ENCODE data around the gene PSTPIP2. TPM values are rescaled to one million over a fixed set of nuclear protein-coding genes. Genes with fewer than 3 reads are reported as not detected.

The PSTPIP2 gene
- total RNA-seq, 2 donors from 2014 or later: 29.5 to 65.6 TPM

DNA sequence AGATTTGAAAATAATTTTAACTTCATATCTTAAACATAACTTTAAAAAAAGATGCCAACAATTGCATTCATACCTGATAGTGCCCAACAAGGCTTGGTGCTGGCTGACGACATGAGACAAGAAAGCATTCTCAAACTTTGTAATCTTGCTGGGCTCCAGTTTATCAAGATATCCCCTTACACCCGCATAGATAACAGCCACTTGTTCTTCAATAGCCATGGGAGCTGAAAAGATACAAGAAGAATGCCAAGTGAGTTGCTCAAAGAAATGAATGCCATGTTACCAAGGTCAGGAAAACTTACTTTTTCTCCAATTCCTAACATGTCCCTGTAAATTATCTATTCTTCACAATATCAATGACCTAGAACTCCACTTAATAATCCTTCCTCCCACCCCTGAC, 12.4 kb upstream of the PSTPIP2 start:
- Mint-ChIP-seq H3K4me1 (ENCODE audit: low read depth in 2 of 2) (peaks cover 5 to 6% of the 10 kb centered on the region in 2 donors), H3K9me3 (no peaks in the 10 kb centered on the region), H3K27me3 (no peaks in the 10 kb centered on the region), H3K36me3 (peaks cover 20% of the 10 kb centered on the region), H3K27ac (peak overlapping the region in 1 of 2 donors; percentile 5), H3K4me3 (no peak overlapping the region)
- ATAC-seq: no peak
- DNase-seq (ENCODE audit: low spot score): no peak

- Mint-ChIP-seq H3K36me3 (peaks cover 5% of the 10 kb centered on the region), H3K9me3 (no peaks in the 10 kb centered on the region), H3K27me3 (no peaks in the 10 kb centered on the region), H3K4me1 (ENCODE audit: low read depth in 2 of 2) (no peaks in the 10 kb centered on the region), H3K4me3 (no peak overlapping the region), H3K27ac (peak overlapping the region in 1 of 2 donors; percentile 39)
- ATAC-seq (no peak), DNase-seq (ENCODE audit: low spot score) (no peak)
These were observed 8.1 kb upstream of the PSTPIP2 start for GRCh38 chr18:46080156-46080555.

DNA sequence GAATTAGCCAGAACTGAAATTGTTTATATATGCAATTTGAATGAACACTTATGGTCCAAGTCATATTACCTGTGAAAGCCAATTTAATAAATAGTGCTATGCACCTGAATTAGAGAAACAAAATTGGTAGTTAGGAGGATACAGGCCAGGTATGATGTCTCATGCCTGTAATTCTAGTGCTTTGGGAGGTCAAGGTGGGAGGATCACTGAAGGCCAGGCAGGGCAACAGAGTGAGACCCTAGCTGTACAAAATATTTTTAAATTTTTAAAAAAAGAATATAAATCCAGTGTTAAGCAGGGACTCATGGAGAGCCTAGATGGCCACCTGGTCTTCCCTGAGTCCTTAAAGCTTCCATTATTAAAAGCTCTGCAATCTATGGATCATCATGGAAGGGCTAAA, 7.3 kb upstream of the PSTPIP2 start:
- Mint-ChIP-seq H3K4me1 (ENCODE audit: low read depth in 2 of 2) (no peaks in the 10 kb centered on the region), H3K36me3 (peaks cover 5% of the 10 kb centered on the region), H3K9me3 (no peaks in the 10 kb centered on the region), H3K4me3 (no peak overlapping the region), H3K27me3 (no peaks in the 10 kb centered on the region), H3K27ac (no peak overlapping the region)
- no peak for ATAC-seq
- no peak for DNase-seq (ENCODE audit: low spot score)

DNA sequence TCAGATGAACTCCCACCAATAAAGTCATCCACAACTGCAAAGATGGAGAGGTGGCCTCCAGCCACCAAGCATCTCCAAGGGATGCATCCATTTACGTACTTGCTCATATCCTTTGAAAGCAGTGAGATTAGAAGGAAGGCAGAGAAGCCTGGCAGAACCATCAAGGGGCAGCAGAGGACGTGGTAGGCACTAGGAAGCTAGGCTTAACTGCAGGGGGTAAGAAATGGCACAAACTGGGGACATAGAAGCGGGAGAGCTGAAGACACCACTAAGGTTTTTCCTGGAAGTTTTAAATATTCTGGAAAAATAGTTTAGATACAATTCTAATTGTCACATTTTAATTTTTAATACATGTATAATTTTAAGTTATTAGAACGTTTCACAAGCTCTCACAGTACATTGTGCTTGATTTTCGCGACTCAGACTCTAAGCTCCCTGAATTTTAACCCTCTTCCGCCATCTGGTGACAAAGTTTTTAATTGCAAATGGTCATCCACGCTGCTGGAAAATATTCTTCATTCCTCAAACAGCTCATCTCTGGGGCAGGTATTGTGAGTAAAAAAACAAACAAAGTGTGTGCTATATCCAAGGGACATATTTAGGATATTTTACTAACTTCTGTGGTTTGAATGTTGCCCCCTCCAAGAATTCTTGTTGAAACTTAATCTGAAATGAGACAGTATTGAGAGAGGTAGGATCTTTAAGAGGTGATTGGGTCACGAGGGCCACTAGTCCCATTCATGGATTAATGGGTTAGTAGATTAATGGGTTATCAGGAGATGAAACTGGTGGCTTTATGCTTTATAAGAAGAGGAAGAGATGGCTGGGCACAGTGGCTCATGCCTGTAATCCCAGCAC, 1.6 kb upstream of the PSTPIP2 start:
- Mint-ChIP-seq H3K9me3 (no peaks in the 10 kb centered on the region), H3K4me3 (no peak overlapping the region), H3K27me3 (no peaks in the 10 kb centered on the region), H3K4me1 (ENCODE audit: low read depth in 2 of 2) (peaks cover 30 to 38% of the 10 kb centered on the region in 2 donors), H3K27ac (peak overlapping the region; percentile 8 to 69), H3K36me3 (no peaks in the 10 kb centered on the region)
- ATAC-seq (no peak), DNase-seq (ENCODE audit: low spot score) (no peak)

DNA sequence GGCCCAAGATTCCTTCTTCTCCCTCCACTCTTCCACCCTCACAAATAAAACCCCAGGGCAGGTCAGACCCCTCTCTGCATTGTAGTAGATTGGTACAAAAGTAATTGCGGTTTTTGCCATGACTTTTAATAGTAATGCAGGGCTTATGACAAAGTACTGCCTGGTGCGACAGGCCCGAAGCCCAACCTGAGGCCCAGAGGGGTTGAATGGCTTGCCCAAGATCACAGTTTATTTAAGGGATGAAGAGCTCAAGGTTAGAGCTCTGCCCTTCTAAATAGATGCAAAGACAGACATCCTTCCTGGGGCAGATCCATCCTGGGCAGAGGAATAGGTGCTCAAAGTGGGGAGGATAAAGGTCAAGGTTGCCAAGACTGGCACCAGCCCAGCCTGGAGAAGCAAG, 899 bp upstream of the PSTPIP2 start:
- ATAC-seq: no peak
- Mint-ChIP-seq H3K4me3 (peak overlapping the region; percentile 65), H3K27ac (peak overlapping the region in 1 of 2 donors; percentile 69), H3K4me1 (ENCODE audit: low read depth in 2 of 2) (peaks cover 32 to 39% of the 10 kb centered on the region in 2 donors), H3K9me3 (no peaks in the 10 kb centered on the region), H3K27me3 (no peaks in the 10 kb centered on the region), H3K36me3 (no peaks in the 10 kb centered on the region)
- no peak for DNase-seq (ENCODE audit: low spot score)

- no peak for ATAC-seq
- peak overlapping the region; percentile 65 for H3K4me3 Mint-ChIP-seq
- peaks cover 32 to 39% of the 10 kb centered on the region in 2 donors for H3K4me1 Mint-ChIP-seq (ENCODE audit: low read depth in 2 of 2)
- no peaks in the 10 kb centered on the region for H3K27me3 Mint-ChIP-seq
- H3K36me3 Mint-ChIP-seq: no peaks in the 10 kb centered on the region
- no peaks in the 10 kb centered on the region for H3K9me3 Mint-ChIP-seq
- peak overlapping the region in 1 of 2 donors; percentile 69 for H3K27ac Mint-ChIP-seq
- no peak for DNase-seq (ENCODE audit: low spot score)
These were observed 362 bp upstream of the PSTPIP2 start for GRCh38 chr18:46072376-46072867.

DNA sequence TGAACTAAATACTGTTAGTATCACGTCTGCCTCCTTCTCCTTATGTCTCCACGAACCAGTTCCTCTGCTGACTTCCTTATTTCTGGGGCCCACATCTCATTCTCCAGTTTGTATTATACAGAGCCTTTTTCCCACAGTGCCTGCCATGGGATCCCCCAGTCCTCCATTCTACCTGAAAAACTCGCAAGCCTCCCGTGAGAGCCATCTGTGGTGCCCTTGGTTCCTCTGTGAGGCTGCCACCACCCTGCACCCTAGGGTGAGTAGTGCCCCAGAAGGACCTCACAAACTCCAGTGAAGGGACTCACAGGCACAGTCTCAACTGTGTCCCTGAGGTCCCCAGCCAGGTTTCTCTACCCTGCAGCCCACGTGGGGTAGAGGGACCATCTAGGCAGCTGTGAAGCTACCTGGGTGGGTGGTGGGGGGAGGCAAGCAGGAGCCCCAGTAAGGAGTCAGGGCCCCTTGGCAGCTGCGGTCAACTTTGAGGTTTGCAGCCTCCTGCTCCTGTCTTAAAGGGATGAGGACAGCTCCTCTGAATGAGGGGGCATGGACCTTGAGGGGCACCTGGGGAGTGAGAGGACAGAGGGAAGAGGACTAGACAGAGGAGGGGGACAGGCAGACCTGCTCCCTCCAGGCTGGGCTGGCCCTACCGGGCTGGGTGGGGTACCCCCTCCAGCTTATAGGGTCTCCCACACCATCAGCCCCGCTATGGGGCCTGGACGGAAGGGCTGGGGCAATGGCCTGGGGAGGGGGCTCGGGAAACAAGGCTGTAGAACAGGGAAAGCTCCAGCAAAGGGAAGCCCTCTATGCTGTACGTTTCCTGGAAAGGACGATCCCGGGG, 1.0 kb downstream of the PSTPIP2 start:
- no peaks in the 10 kb centered on the region for H3K9me3 Mint-ChIP-seq
- ATAC-seq (peak; percentile 28 to 43), DNase-seq (ENCODE audit: low spot score) (no peak)
- peak overlapping the region; percentile 45 to 75 for H3K27ac Mint-ChIP-seq
- peaks cover 35 to 39% of the 10 kb centered on the region in 2 donors for H3K4me1 Mint-ChIP-seq (ENCODE audit: low read depth in 2 of 2)
- peak overlapping the region; percentile 65 for H3K4me3 Mint-ChIP-seq
- H3K27me3 Mint-ChIP-seq: no peaks in the 10 kb centered on the region
- H3K36me3 Mint-ChIP-seq: no peaks in the 10 kb centered on the region

DNA sequence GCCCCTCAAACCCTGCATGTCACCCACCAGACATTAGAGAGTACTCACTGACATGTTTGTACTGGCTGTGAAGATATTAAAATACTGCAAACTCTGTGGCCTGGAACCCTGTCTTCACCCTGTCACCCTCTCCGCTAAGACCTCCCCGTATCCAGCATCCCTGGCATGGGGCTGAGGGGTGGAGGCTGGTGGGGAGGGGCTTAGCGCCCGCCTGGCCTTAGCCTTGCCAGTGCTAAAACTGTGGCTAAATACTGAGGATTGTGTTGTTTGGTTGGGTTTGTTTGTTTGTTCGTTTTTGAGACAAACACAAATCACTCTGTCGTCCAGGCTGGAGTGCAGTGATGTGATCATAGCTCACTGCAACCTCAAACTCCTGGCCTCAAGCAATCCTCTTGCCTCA, 1.8 kb downstream of the PSTPIP2 start:
- peak overlapping the region; percentile 45 to 75 for H3K27ac Mint-ChIP-seq
- no peaks in the 10 kb centered on the region for H3K9me3 Mint-ChIP-seq
- H3K36me3 Mint-ChIP-seq: no peaks in the 10 kb centered on the region
- peak overlapping the region; percentile 65 for H3K4me3 Mint-ChIP-seq
- H3K4me1 Mint-ChIP-seq (ENCODE audit: low read depth in 2 of 2): peaks cover 35 to 39% of the 10 kb centered on the region in 2 donors
- DNase-seq (ENCODE audit: low spot score) (no peak), ATAC-seq (no peak)
- H3K27me3 Mint-ChIP-seq: no peaks in the 10 kb centered on the region

DNA sequence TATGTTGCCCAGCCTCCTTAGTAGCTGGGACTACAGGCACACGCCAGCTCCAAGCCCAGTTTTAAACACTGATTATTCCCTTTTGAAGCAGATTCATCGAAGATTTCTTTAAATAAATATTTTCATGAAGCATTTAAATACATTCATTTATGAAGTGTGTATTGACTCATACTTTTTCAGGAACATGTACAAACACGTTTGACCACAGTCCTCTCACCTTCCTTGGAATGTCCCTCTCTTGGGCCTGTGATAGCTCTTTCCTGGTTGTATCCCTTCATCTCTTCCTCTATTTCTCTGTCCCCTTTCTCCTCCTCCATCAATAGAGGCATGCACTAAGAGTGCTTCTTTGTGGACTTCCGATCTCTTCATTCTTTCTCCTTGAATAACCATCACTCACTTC, 2.5 kb downstream of the PSTPIP2 start:
- ATAC-seq (peak in 1 of 2 donors; percentile 55), DNase-seq (ENCODE audit: low spot score) (no peak)
- Mint-ChIP-seq H3K27me3 (no peaks in the 10 kb centered on the region), H3K4me1 (ENCODE audit: low read depth in 2 of 2) (peaks cover 35 to 39% of the 10 kb centered on the region in 2 donors), H3K36me3 (no peaks in the 10 kb centered on the region), H3K4me3 (peak overlapping the region; percentile 65), H3K9me3 (no peaks in the 10 kb centered on the region), H3K27ac (peak overlapping the region; percentile 45 to 75)

GRCh38 chr18:46068763-46069162, 3.3 kb downstream of the PSTPIP2 start:
- ATAC-seq (peak in 1 of 2 donors; percentile 11), DNase-seq (ENCODE audit: low spot score) (no peak)
- H3K36me3 Mint-ChIP-seq: no peaks in the 10 kb centered on the region
- peak overlapping the region; percentile 65 for H3K4me3 Mint-ChIP-seq
- H3K9me3 Mint-ChIP-seq: no peaks in the 10 kb centered on the region
- peak overlapping the region; percentile 45 to 75 for H3K27ac Mint-ChIP-seq
- H3K27me3 Mint-ChIP-seq: no peaks in the 10 kb centered on the region
- peaks cover 32 to 34% of the 10 kb centered on the region in 2 donors for H3K4me1 Mint-ChIP-seq (ENCODE audit: low read depth in 2 of 2)

GRCh38 chr18:46067438-46068007, 4.5 kb downstream of the PSTPIP2 start:
- no peak for DNase-seq (ENCODE audit: low spot score)
- Mint-ChIP-seq H3K4me1 (ENCODE audit: low read depth in 2 of 2) (peaks cover 23 to 25% of the 10 kb centered on the region in 2 donors), H3K36me3 (no peaks in the 10 kb centered on the region), H3K27ac (no peak overlapping the region), H3K4me3 (no peak overlapping the region), H3K27me3 (no peaks in the 10 kb centered on the region), H3K9me3 (no peaks in the 10 kb centered on the region)
- no peak for ATAC-seq

GRCh38 chr18:46062781-46063180, 9.3 kb downstream of the PSTPIP2 start:
- no peaks in the 10 kb centered on the region for H3K27me3 Mint-ChIP-seq
- no peak for ATAC-seq
- no peak overlapping the region for H3K27ac Mint-ChIP-seq
- H3K4me1 Mint-ChIP-seq (ENCODE audit: low read depth in 2 of 2): peaks cover 22 to 23% of the 10 kb centered on the region in 2 donors
- no peak overlapping the region for H3K4me3 Mint-ChIP-seq
- H3K36me3 Mint-ChIP-seq: no peaks in the 10 kb centered on the region
- DNase-seq (ENCODE audit: low spot score): no peak
- no peaks in the 10 kb centered on the region for H3K9me3 Mint-ChIP-seq

- Mint-ChIP-seq H3K27ac (peak overlapping the region; percentile 38 to 65), H3K9me3 (no peaks in the 10 kb centered on the region), H3K36me3 (no peaks in the 10 kb centered on the region), H3K27me3 (no peaks in the 10 kb centered on the region), H3K4me1 (ENCODE audit: low read depth in 2 of 2) (peaks cover 22 to 23% of the 10 kb centered on the region in 2 donors), H3K4me3 (no peak overlapping the region)
- ATAC-seq (no peak), DNase-seq (ENCODE audit: low spot score) (no peak)
These were observed 10.3 kb downstream of the PSTPIP2 start for GRCh38 chr18:46061796-46062195.
